Measurements from ENCODE around the gene SARNP. TPM values are rescaled to one million over a fixed set of nuclear protein-coding genes. Genes with fewer than 3 reads are reported as not detected.

Gene SARNP
- total RNA-seq, 1 experiment from 2014 or later, result 73.8 TPM

GRCh38 chr12:55816881-55817344 is 611 bp downstream of the SARNP start:
- H3K27ac Mint-ChIP-seq (ENCODE audit: unreplicated experiment), result no peak overlapping the region
- TF ChIP-seq, protein P1, sequence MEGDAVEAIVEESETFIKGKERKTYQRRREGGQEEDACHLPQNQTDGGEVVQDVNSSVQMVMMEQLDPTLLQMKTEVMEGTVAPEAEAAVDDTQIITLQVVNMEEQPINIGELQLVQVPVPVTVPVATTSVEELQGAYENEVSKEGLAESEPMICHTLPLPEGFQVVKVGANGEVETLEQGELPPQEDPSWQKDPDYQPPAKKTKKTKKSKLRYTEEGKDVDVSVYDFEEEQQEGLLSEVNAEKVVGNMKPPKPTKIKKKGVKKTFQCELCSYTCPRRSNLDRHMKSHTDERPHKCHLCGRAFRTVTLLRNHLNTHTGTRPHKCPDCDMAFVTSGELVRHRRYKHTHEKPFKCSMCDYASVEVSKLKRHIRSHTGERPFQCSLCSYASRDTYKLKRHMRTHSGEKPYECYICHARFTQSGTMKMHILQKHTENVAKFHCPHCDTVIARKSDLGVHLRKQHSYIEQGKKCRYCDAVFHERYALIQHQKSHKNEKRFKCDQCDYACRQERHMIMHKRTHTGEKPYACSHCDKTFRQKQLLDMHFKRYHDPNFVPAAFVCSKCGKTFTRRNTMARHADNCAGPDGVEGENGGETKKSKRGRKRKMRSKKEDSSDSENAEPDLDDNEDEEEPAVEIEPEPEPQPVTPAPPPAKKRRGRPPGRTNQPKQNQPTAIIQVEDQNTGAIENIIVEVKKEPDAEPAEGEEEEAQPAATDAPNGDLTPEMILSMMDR (IDR thresholded peaks at IDR 0.05; ENCODE audit: unreplicated experiment), result no peak
- intact Hi-C loops (cut with micrococcal nuclease; ENCODE audit: unreplicated experiment), result loop anchor here (5.0 kb wide), 2 partner anchors 80 to 225 kb away; partner anchors contain the start of gene RPS26
- BruUV-seq (replicated peaks), result TSS peak; percentile 75
- no peaks in the 10 kb centered on the region for H3K27me3 Mint-ChIP-seq (ENCODE audit: unreplicated experiment)
- DNase-seq, result no peak
- no peak overlapping the region for H3K4me3 Mint-ChIP-seq (ENCODE audit: low read depth, unreplicated experiment)
- CTCF ChIA-PET, result interaction anchor here (1.0 to 2.3 kb wide), 6 partner anchors 14 to 156 kb away, joined by 3 to 21 read pairs (median 10); partner anchors contain the start of genes DNAJC14 and RAB5B
- peaks cover 35% of the 10 kb centered on the region for H3K4me1 Mint-ChIP-seq (ENCODE audit: low read depth, unreplicated experiment)
- H3K36me3 Mint-ChIP-seq (ENCODE audit: insufficient read depth, unreplicated experiment), result peaks cover 22% of the 10 kb centered on the region
- H3K9me3 Mint-ChIP-seq (ENCODE audit: low read depth, unreplicated experiment), result no peaks in the 10 kb centered on the region

DNA sequence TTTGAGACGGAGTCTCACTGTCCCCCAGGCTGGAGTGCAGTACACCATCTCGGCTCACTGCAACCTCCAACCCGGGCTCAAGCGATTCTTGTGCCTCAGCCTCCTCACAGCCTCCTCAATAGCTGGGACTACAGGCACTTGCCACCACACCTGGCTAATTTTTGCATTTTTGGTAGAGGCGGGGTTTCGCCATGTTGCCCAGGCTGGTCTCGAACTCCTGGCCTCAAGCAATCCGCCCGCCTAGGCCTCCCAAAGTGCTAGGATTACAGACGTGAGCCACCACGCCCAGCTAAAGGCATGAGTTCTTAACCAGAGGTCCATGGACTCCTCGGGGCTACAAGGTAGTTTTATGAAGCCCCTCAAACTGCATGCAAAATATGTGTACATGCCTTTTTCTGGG is 2.1 kb downstream of the SARNP start:
- BruUV-seq (replicated peaks), result no TSS peak
- H3K9me3 Mint-ChIP-seq (ENCODE audit: low read depth, unreplicated experiment), result no peaks in the 10 kb centered on the region
- no peak for DNase-seq
- intact Hi-C loops (cut with micrococcal nuclease; ENCODE audit: unreplicated experiment), result loop anchor here (5.0 kb wide), 2 partner anchors 78 to 227 kb away; partner anchors contain the start of gene RPS26
- CTCF ChIA-PET, result interaction anchor here (0.6 kb wide), 1 partner anchor 1828 kb away, joined by 4 read pairs; no protein-coding TSS in a partner anchor
- no peak overlapping the region for H3K27ac Mint-ChIP-seq (ENCODE audit: unreplicated experiment)
- H3K36me3 Mint-ChIP-seq (ENCODE audit: insufficient read depth, unreplicated experiment), result peaks cover 16% of the 10 kb centered on the region
- H3K27me3 Mint-ChIP-seq (ENCODE audit: unreplicated experiment), result no peaks in the 10 kb centered on the region
- TF ChIP-seq, protein P1 (IDR thresholded peaks at IDR 0.05; ENCODE audit: unreplicated experiment), result no peak
- no peak overlapping the region for H3K4me3 Mint-ChIP-seq (ENCODE audit: low read depth, unreplicated experiment)
- peaks cover 39% of the 10 kb centered on the region for H3K4me1 Mint-ChIP-seq (ENCODE audit: low read depth, unreplicated experiment)

GRCh38 chr12:55814257-55814656 is 3.3 kb downstream of the SARNP start:
- no TSS peak for BruUV-seq (replicated peaks)
- H3K4me3 Mint-ChIP-seq (ENCODE audit: low read depth, unreplicated experiment), result no peak overlapping the region
- H3K36me3 Mint-ChIP-seq (ENCODE audit: insufficient read depth, unreplicated experiment), result peaks cover 28% of the 10 kb centered on the region
- DNase-seq, result no peak
- TF ChIP-seq, protein P1 (IDR thresholded peaks at IDR 0.05; ENCODE audit: unreplicated experiment), result no peak
- H3K4me1 Mint-ChIP-seq (ENCODE audit: low read depth, unreplicated experiment), result peaks cover 36% of the 10 kb centered on the region
- H3K27ac Mint-ChIP-seq (ENCODE audit: unreplicated experiment), result no peak overlapping the region
- H3K9me3 Mint-ChIP-seq (ENCODE audit: low read depth, unreplicated experiment), result no peaks in the 10 kb centered on the region
- H3K27me3 Mint-ChIP-seq (ENCODE audit: unreplicated experiment), result no peaks in the 10 kb centered on the region
- intact Hi-C loops (cut with micrococcal nuclease; ENCODE audit: unreplicated experiment), result no loop called here
- CTCF ChIA-PET, result no interaction called here

GRCh38 chr12:55812088-55812487 is 5.4 kb downstream of the SARNP start:
- DNase-seq, result no peak
- H3K27me3 Mint-ChIP-seq (ENCODE audit: unreplicated experiment), result no peaks in the 10 kb centered on the region
- no peaks in the 10 kb centered on the region for H3K9me3 Mint-ChIP-seq (ENCODE audit: low read depth, unreplicated experiment)
- BruUV-seq (replicated peaks), result no TSS peak
- CTCF ChIA-PET, result no interaction called here
- no peak overlapping the region for H3K4me3 Mint-ChIP-seq (ENCODE audit: low read depth, unreplicated experiment)
- H3K4me1 Mint-ChIP-seq (ENCODE audit: low read depth, unreplicated experiment), result peaks cover 28% of the 10 kb centered on the region
- H3K36me3 Mint-ChIP-seq (ENCODE audit: insufficient read depth, unreplicated experiment), result peaks cover 43% of the 10 kb centered on the region
- intact Hi-C loops (cut with micrococcal nuclease; ENCODE audit: unreplicated experiment), result no loop called here
- TF ChIP-seq, protein P1 (IDR thresholded peaks at IDR 0.05; ENCODE audit: unreplicated experiment), result no peak
- no peak overlapping the region for H3K27ac Mint-ChIP-seq (ENCODE audit: unreplicated experiment)

All from Calu3 (cell line).